Measurements from ENCODE around the gene INSRR. TPM values are rescaled to one million over a fixed set of nuclear protein-coding genes. Genes with fewer than 3 reads are reported as not detected.

Gene INSRR
- total RNA-seq, 1 donor from 2014 or later, result 0.07 TPM

DNA sequence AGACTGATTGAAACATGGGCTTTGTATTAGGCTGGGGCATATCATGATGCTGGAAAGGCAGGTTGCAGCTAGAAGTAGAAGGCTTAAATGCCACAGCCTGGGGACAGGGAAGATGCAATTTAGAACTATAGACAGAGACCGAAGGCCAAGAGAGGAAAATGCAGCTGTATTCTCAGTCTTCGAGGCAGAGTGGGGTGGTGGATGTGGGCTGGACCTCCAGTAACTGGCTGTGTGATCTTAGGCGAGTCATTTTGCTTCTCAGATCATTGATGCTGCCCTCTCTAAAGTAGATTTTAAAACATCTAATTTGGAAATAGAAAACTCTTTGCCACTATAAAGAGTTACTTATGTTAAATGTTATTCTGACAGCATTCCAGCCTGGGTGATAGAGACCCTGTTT lies 24.6 kb downstream of the INSRR start:
- TF ChIP-seq CTCF (conservative IDR thresholded peaks at IDR 0.05), result no peak
- no peaks in the 10 kb centered on the region for H3K36me3 Mint-ChIP-seq (ENCODE audit: low read depth)
- H3K27me3 Mint-ChIP-seq (ENCODE audit: low read depth), result peaks cover 76% of the 10 kb centered on the region
- H3K4me1 Mint-ChIP-seq, result no peaks in the 10 kb centered on the region
- DNase-seq (ENCODE audit: low read depth, low spot score), result no peak
- no peak overlapping the region for H3K27ac Mint-ChIP-seq (ENCODE audit: unreplicated experiment)
- no peaks in the 10 kb centered on the region for H3K9me3 Mint-ChIP-seq
- H3K4me3 Mint-ChIP-seq, result no peak overlapping the region

GRCh38 chr1:156833603-156834002 lies 25.3 kb downstream of the INSRR start:
- H3K4me3 Mint-ChIP-seq, result no peak overlapping the region
- no peak overlapping the region for H3K27ac Mint-ChIP-seq (ENCODE audit: unreplicated experiment)
- H3K36me3 Mint-ChIP-seq (ENCODE audit: low read depth), result no peaks in the 10 kb centered on the region
- DNase-seq (ENCODE audit: low read depth, low spot score), result no peak
- TF ChIP-seq CTCF (conservative IDR thresholded peaks at IDR 0.05), result no peak
- H3K4me1 Mint-ChIP-seq, result no peaks in the 10 kb centered on the region
- H3K9me3 Mint-ChIP-seq, result no peaks in the 10 kb centered on the region
- peaks cover 72% of the 10 kb centered on the region for H3K27me3 Mint-ChIP-seq (ENCODE audit: low read depth)

- Mint-ChIP-seq H3K4me1 (no peaks in the 10 kb centered on the region), H3K27me3 (ENCODE audit: low read depth) (peaks cover 62% of the 10 kb centered on the region), H3K36me3 (ENCODE audit: low read depth) (no peaks in the 10 kb centered on the region)
These were observed 26.5 kb downstream of the INSRR start for GRCh38 chr1:156832434-156832833.

DNA sequence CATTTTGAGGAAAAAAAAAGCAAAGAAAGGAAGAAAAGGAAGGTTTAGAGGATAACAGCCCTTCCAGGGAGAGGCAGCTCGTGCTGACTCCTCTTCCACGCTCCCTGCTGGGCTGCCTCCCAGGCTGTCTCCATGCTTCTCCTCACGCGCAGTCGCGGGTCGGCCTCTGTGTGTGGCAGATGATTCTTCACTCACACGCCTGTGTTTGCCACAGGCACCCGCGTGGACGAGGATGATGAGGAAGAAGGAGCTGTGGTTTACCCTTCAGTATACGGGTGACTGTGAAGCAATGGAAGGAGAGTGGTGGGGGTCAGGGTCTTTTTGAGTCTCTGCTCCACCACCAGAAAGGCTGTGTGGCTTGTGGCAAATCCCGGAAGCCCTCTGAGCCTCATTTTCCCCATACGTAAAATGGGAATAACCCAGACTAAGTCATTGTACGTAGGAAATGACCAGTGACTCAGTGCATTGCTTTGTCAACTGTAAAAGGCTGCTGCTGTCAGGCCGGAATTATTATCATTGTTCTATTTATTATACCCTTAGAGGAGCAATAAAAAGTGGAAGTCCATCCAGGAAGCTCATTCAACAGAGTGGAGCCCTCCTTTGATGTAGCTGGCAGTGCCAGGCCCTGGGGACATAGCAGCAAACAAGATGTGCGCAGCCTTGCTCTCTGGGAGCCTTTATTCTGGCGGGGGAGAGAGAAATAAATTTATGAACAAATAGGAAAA lies 30.4 kb downstream of the INSRR start:
- TF ChIP-seq CTCF (conservative IDR thresholded peaks at IDR 0.05), result no peak
- no peak overlapping the region for H3K27ac Mint-ChIP-seq (ENCODE audit: unreplicated experiment)
- H3K9me3 Mint-ChIP-seq, result no peaks in the 10 kb centered on the region
- no peaks in the 10 kb centered on the region for H3K4me1 Mint-ChIP-seq
- H3K27me3 Mint-ChIP-seq (ENCODE audit: low read depth), result peaks cover 25% of the 10 kb centered on the region
- H3K4me3 Mint-ChIP-seq, result no peak overlapping the region
- H3K36me3 Mint-ChIP-seq (ENCODE audit: low read depth), result no peaks in the 10 kb centered on the region
- DNase-seq (ENCODE audit: low read depth, low spot score), result no peak

More at GRCh38 chr1:156832434-156832833, 26.5 kb downstream of the INSRR start:
- no peak overlapping the region for H3K27ac Mint-ChIP-seq (ENCODE audit: unreplicated experiment)
- no peak for DNase-seq (ENCODE audit: low read depth, low spot score)
- no peak for TF ChIP-seq CTCF (conservative IDR thresholded peaks at IDR 0.05)
- H3K4me3 Mint-ChIP-seq, result no peak overlapping the region
- no peaks in the 10 kb centered on the region for H3K9me3 Mint-ChIP-seq

GRCh38 chr1:156826630-156827029 lies 32.3 kb downstream of the INSRR start:
- no peak for DNase-seq (ENCODE audit: low read depth, low spot score)
- Mint-ChIP-seq H3K9me3 (no peaks in the 10 kb centered on the region), H3K27me3 (ENCODE audit: low read depth) (peaks cover 26% of the 10 kb centered on the region), H3K36me3 (ENCODE audit: low read depth) (no peaks in the 10 kb centered on the region), H3K27ac (ENCODE audit: unreplicated experiment) (no peak overlapping the region), H3K4me1 (no peaks in the 10 kb centered on the region), H3K4me3 (no peak overlapping the region)
- no peak for TF ChIP-seq CTCF (conservative IDR thresholded peaks at IDR 0.05)

All from neural crest cell (in vitro differentiated cells).